A673 (cell line): ENCODE data around the gene DPPA5. TPM values are rescaled to one million over a fixed set of nuclear protein-coding genes. Genes with fewer than 3 reads are reported as not detected.

ENCODE experiments used
- Bru-seq: library from RNA; stranded (reverse); fragments of 400-500 nt; gene quantifications from one replicate; lab custom pipeline; 2021; lab: Mats Ljungman, UMichigan
- BruChase-seq, 2 experiments: library from RNA; stranded (reverse); fragments of 400-500 nt; gene quantifications; one replicate each; lab custom pipeline; 2021; lab: Mats Ljungman, UMichigan
- BruUV-seq: library from RNA; stranded (reverse); fragments of 400-500 nt; replicated peaks from 2 replicates; lab custom pipeline; 2021; lab: Mats Ljungman, UMichigan
- CTCF ChIA-PET: fragments of 300-600 bp; sonication (Branson Sonifier 250); formaldehyde crosslinking; loops from one replicate; lab custom pipeline; 2022; ENCODE audit warnings: antibody characterized with exemption; lab: Charles Lee
- POLR2A ChIA-PET: fragments of 300-600 bp; sonication (Branson Sonifier 250); formaldehyde crosslinking; loops from one replicate; lab custom pipeline; 2022; ENCODE audit warnings: antibody characterized with exemption; ENCODE audit not compliant: low non-redundant PET; lab: Charles Lee
- DNase-seq: peaks from one replicate; pipeline ENCODE4 v3.0.0-alpha.2; 2015; ENCODE audit warnings: low spot score
- H3K27ac ChIP-seq: fragments of 200-600 bp; sonication (generic); 2 replicates; pipeline ENCODE4 v1.5.1; 2016; ENCODE audit warnings: mixed run types, low read depth, mild to moderate bottlenecking, mixed read lengths, antibody characterized with exemption, low read length; ENCODE audit not compliant: poor library complexity, severe bottlenecking
- H3K27me3 ChIP-seq: fragments of 200-600 bp; sonication (generic); replicated peaks from 2 replicates; pipeline ENCODE4 v1.6.1; 2017; ENCODE audit warnings: mixed run types, low read depth, mild to moderate bottlenecking, mixed read lengths, antibody characterized with exemption, low read length; ENCODE audit not compliant: insufficient read depth, poor library complexity
- H3K36me3 ChIP-seq: fragments of 200-600 bp; sonication (generic); 2 replicates; pipeline ENCODE4 v1.6.1; 2016; ENCODE audit warnings: mixed run types, mild to moderate bottlenecking, mixed read lengths, antibody characterized with exemption, low read length; ENCODE audit not compliant: insufficient read depth, poor library complexity, severe bottlenecking
- H3K4me1 ChIP-seq: fragments of 200-600 bp; sonication (generic); 2 replicates; pipeline ENCODE4 v1.6.1; 2017; ENCODE audit warnings: mixed run types, mild to moderate bottlenecking, mixed read lengths, antibody characterized with exemption, low read length; ENCODE audit not compliant: insufficient read depth, poor library complexity, severe bottlenecking
- H3K4me3 ChIP-seq: fragments of 200-600 bp; sonication (generic); 2 replicates; pipeline ENCODE4 v1.5.1; 2016; ENCODE audit warnings: low read depth, mixed run types, mild to moderate bottlenecking, mixed read lengths, low read length; ENCODE audit not compliant: poor library complexity, severe bottlenecking
- H3K9me3 ChIP-seq: fragments of 200-600 bp; sonication (generic); 2 replicates; pipeline ENCODE4 v1.6.1; 2016; ENCODE audit warnings: mixed run types, low read depth, mild to moderate bottlenecking, mixed read lengths, antibody characterized with exemption, low read length; ENCODE audit not compliant: poor library complexity, severe bottlenecking
- CTCF ChIP-seq: fragments of 300-800, 200-600 bp; sonication (generic); conservative IDR thresholded peaks from 2 replicates; pipeline ENCODE4 v1.5.1; 2017; ENCODE audit warnings: low read depth, mild to moderate bottlenecking, antibody characterized with exemption, low read length, moderate library complexity, mixed read lengths
- EZH2 ChIP-seq: fragments of 200-600 bp; sonication (generic); IDR thresholded peaks from 2 replicates; pipeline ENCODE4 v1.6.1; 2017; ENCODE audit warnings: borderline replicate concordance, low read depth, mild to moderate bottlenecking, mixed read lengths, antibody characterized with exemption, low read length; ENCODE audit not compliant: poor library complexity, severe bottlenecking
- intact Hi-C: fragments of 100-400 bp; cut with micrococcal nuclease; formaldehyde crosslinking; loops from one replicate; pipeline ENCODE4 v1.10.0; 2022; ENCODE audit not compliant: unreplicated experiment
- long read RNA-seq: library from polyadenylated mRNA; stranded (forward); transcript quantifications from one replicate; pipeline ENCODE4 v2.0.0, GENCODE V29; 2022
- total RNA-seq: library from RNA; stranded (reverse); gene quantifications from 2 replicates; pipeline ENCODE4 v1.2.3, GENCODE V29; 2021

Gene DPPA5, protein sequence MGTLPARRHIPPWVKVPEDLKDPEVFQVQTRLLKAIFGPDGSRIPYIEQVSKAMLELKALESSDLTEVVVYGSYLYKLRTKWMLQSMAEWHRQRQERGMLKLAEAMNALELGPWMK
- not detected in 2 replicates for total RNA-seq
- percentile 23 among the genes with signal in this experiment for Bru-seq, nascent RNA
- not detected for BruChase-seq, experiment 1, labeled RNA remaining after a 2-hour chase
- BruChase-seq, experiment 2, labeled RNA remaining after a 6-hour chase, result not detected
- long read RNA-seq, result 0 reads

DNA sequence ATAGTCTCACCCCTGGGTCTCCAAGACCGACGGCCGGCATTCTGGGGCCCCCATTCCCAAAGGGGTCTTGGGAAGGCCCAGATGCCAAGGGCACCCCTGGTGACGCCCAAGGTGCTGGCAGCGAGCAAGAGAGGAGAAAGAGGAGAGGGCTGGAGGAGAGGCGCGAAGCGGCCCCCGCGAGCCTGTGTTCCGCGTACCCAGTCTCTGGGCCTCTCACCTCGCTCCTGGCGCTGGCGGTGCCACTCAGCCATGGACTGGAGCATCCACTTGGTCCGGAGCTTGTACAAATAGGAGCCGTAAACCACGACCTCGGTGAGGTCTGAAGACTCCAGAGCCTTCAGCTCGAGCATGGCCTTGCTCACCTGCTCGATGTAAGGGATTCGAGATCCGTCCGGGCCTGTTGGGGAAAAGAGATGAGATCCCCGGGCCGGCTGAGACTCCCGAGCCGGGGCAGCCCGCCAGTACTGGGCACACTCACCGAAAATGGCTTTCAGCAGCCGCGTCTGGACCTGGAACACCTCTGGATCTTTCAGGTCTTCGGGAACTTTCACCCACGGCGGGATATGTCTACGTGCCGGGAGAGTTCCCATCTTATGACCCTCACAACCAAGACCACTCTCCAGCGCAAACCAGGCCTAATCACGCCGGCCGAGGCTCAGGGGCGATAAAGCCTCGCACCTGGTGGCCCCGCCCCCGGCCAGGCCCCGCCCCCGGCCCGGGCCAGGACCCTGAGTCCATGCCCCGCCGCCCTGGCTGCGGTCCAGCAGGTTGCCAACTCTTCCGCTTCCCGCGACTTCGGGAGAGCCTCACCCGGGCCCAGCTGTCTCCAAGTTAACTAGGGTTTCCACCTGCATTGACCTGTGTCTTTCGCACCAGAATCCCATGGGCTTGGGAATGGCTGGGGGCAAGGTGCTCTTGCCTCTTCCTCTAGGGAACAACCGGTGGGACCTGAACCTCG lies at the start of gene DPPA5:
Gene DPPA5 (minus strand): TSS at position 641 of the 958 bp plus-strand sequence. CDS start 51 bp downstream, at position 590.
- H3K36me3 ChIP-seq, result no peaks in the 10 kb centered on the region
- intact Hi-C loops, result no loop called here
- POLR2A ChIA-PET, result no interaction called here
- H3K27ac ChIP-seq, result no peak within 1 kb of the TSS
- CTCF ChIA-PET, result no interaction called here
- H3K9me3 ChIP-seq, result no peaks in the 10 kb centered on the region
- no peak for DNase-seq
- H3K27me3 ChIP-seq, result no peaks in the 10 kb centered on the region
- no peaks in the 10 kb centered on the region for H3K4me1 ChIP-seq
- TF ChIP-seq CTCF, result no peak
- no peak for TF ChIP-seq EZH2
- H3K4me3 ChIP-seq, result no peak within 1 kb of the TSS
- BruUV-seq, result no TSS peak

DNA sequence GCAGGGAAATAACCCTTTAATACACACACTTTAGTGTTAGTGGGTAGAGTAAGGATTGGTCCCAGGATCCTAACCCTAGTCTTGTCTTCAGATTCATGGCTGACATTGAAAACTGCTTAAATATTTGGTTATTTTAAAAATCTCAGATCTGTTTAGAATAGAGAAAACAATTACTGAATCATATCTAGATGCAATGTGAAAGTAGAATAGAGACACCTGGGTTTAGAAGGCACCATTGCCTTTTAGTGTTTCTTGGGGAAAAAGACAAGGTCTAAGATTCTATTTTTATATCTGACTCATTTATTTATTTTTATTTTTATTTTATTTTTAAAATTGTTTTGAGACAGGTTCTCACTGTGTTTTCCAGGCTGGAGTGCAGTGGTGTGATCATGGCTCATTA lies 46.6 kb upstream of the DPPA5 start:
- Histone ChIP-seq H3K9me3 (no peaks in the 10 kb centered on the region), H3K36me3 (no peaks in the 10 kb centered on the region), H3K4me3 (no peak overlapping the region), H3K27me3 (no peaks in the 10 kb centered on the region), H3K4me1 (no peaks in the 10 kb centered on the region), H3K27ac (no peak overlapping the region)
- no peak for DNase-seq
- no TSS peak for BruUV-seq
- ChIA-PET POLR2A (no interaction called here), CTCF (no interaction called here)
- TF ChIP-seq CTCF, result no peak
- TF ChIP-seq EZH2, result no peak
- intact Hi-C loops, result no loop called here

DNA sequence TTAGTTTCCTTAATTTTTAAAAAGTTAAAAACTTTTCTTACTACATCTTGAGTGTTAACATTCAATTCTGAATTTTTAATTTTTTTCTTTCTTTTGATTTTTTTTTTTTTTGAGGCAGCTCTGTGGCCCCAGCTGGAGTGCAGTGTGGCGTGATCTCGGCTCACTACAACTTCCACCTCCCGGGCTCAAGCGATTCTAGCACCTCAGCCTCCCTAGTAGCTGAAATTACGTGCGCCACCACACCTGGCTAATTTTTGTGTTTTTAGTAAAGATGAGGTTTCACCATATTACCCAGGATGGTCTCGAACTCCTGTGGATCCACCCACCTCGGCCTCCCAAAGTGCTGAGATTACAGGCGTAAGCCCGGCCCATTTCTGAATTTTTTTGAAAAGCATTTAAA lies 41.8 kb upstream of the DPPA5 start:
- Histone ChIP-seq H3K27ac (no peak overlapping the region), H3K4me3 (no peak overlapping the region)
- BruUV-seq, result no TSS peak

More for the DNA sequence above, 41.8 kb upstream of the DPPA5 start:
- ChIA-PET CTCF (interaction anchor here (0.6 kb wide), 1 partner anchor 279 kb away, joined by 7 read pairs; no protein-coding TSS in a partner anchor), POLR2A (interaction anchor here (0.7 kb wide), 1 partner anchor 1318 kb away, joined by 7 read pairs; no protein-coding TSS in a partner anchor)
- TF ChIP-seq EZH2 (no peak), CTCF (no peak)
- intact Hi-C loops, result no loop called here
- no peak for DNase-seq
- Histone ChIP-seq H3K9me3 (no peaks in the 10 kb centered on the region), H3K27me3 (no peaks in the 10 kb centered on the region), H3K4me1 (no peaks in the 10 kb centered on the region), H3K36me3 (no peaks in the 10 kb centered on the region)
